ENCODE measurements around the gene SCART1.
"Not testable (repeated sequence)": the region's sequence is repeated elsewhere in the genome, so short reads cannot be mapped to it uniquely, and the experiment has no call there.

SCART1 gene

GRCh38 chr10:133456041-133456951, 2.6 kb downstream of the SCART1 start:
- no peak for DNase-seq (ENCODE audit: low read depth in 2 of 2)

DNA sequence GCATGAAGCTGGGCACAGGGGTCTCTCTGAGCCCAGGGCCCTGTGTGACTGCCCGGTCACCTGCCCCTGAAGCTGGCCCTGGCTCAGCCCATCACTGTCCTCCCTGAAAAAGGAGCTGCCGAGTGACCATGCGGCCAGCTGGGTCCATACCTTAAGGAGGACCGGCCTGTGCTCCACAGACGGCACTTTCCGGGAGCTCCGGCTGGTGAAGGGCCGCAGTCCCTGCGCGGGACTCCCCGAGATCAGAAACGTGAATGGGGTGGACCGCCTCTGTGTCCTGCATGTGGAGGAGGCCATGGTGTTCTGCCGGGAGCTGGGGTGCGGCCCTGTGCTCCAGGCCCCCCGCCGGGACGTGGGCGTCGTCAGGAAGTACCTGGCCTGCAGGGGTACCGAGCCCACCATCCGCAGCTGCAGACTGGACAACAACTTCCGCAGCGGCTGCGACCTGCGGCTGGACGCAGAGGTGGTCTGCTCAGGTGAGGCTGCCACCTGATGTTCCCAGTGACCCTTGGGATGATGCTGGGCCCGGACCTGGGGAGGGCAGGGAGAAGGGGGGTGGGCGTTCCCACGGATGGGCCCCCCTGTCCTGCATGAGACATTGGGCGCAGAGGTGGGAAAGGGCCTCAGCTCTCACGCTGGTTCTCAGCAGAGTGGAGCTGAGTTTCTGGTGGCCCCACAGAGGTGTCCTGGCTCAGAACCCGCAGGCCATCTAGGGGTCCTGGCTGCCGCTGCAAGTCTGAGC, 3.5 kb downstream of the SCART1 start:
- DNase-seq (ENCODE audit: low read depth in 2 of 2): no peak

- DNase-seq (ENCODE audit: low read depth in 2 of 2): no peak
Measured at GRCh38 chr10:133458021-133458709, 4.4 kb downstream of the SCART1 start.

- DNase-seq (ENCODE audit: low read depth in 2 of 2): no peak
Measured at GRCh38 chr10:133458710-133459453, 5.1 kb downstream of the SCART1 start.

DNA sequence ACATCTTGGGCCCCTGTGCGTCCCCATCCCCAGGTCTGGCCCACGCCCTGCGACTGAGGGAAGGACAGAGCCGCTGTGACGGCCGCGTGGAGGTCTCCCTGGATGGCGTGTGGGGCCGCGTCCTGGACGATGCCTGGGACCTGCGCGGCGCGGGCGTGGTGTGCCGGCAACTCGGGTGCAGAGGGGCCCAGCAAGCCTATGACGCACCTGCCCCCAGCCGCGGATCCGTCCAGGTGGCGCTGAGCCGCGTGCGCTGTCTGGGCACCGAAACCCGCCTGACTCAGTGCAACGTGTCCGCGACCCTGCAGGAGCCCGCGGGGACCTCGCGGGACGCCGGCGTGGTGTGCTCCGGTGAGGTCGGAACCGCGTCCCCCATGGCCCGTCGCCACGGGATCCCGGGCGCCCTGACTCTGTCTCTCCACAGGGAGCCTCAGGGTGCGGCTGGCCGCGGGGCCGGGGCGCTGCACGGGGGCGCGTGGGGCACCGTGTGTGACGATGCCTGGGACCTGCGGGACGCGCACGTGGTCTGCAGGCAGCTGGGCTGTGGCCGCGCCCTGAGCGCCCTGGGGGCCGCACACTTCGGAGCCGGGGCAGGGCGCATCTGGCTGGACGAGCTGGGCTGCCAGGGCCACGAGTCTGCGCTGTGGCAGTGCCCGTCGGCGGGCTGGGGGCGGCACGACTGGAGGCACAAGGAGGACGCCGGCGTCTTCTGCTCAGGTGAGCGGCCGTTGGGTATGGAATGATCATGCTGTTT, 5.9 kb downstream of the SCART1 start:
- no peak for DNase-seq (ENCODE audit: low read depth in 2 of 2)

DNA sequence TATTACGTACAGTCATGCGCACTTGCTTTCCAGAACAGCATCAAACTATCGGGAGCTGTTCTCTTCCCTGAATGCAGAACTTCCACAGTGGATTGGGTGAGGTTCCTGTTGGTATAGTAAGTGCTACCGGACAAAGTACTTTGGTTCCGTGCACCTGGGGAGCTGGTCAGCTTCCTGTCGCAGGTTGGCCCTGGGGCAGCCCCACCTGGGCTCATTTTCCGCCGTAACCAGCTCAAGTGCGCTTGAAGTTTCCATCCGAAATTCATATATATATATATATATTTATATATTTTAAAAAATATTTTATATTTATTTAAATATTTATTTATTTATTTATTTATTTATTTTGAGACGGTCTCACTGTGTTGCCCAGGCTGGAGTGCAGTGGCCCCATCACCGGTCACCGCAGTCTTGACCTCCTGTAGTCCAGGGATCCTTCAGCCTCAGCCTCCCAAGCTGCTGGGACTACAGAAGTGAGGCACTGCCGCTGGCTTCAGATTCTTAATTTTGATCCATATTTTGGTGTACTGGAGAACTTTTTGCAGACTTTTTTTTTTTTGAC, 6.5 kb downstream of the SCART1 start:
- DNase-seq (ENCODE audit: low read depth in 2 of 2): no peak

- DNase-seq (ENCODE audit: low read depth in 2 of 2): no peak
Measured at GRCh38 chr10:133461027-133461426, 7.3 kb downstream of the SCART1 start.

GRCh38 chr10:133461841-133462240, 8.1 kb downstream of the SCART1 start:
- DNase-seq (ENCODE audit: low read depth in 2 of 2): no peak

DNA sequence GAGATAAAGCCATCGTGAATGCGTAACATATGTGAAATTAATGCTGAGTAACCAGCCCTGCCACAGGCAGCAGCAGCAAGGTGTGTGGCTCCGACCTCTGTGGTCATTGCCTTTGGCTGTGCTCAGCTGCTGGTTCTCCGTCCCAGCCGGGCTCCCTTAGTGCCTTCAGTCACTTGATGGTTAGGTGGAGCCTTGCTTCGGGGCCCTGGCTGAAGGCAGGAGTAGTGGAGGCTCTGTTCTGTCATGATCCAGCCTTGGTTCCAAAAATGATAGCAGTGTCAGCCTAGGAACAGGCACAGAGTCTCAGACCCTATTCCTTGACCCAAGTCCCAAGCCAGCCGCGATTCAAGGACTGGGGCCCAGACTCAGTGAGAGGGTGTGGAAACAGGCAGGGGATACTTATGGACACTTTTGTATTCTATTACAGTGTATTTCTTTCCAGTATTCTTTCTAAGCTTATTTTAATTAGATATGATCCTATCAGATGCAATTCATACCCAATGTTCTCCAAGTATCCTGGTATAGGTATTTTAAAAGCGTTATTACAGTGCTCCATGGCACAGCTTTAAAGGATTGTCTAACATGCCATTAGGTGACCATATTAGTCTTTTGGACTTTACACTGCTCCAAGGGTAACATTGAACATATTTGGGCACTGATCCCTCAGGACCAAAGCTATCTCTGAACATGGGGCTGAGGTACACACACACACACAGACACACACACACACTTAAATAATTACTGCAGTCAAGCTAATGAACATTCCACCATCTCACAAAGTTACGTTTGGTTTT, 9.0 kb downstream of the SCART1 start:
- DNase-seq (ENCODE audit: low read depth in 2 of 2): no peak

- DNase-seq (ENCODE audit: low read depth in 2 of 2): no peak
Measured at GRCh38 chr10:133464582-133465031, 10.9 kb downstream of the SCART1 start.

DNA sequence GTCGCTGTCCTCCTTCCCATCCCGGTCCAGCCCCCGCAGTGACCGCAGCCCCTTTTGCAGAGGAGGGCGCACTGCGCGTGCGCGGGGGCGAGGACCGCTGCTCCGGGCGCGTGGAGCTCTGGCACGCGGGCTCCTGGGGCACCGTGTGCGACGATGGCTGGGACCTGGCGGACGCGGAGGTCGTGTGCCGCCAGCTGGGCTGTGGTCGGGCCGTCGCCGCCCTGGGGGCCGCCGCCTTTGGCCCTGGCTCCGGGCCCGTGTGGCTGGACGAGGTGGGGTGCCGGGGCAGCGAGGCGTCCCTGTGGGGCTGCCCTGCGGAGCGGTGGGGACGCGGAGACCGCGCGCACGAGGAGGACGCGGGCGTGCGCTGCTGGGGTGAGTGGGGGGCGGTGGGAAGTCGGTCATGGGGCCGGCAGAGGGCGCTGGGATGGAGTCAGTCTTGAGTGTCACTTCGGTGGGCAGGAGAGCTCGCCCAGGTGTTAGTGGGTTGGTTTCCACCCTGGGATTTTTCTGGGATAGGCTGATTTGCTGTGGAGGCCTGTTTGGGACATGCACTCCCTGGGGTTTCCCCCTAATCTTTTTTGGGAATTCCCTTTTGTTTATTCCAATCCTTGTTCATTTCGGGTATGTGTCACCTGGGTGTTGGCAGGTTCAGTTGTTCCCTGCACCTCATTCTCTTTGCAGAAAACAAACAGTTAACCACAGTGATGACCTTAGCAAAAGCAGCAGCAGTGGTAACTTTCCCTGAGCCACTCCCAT, 11.6 kb downstream of the SCART1 start:
- DNase-seq (ENCODE audit: low read depth in 2 of 2): no peak

GRCh38 chr10:133465950-133466474, 12.3 kb downstream of the SCART1 start:
- no peak for DNase-seq (ENCODE audit: low read depth in 2 of 2)

GRCh38 chr10:133466683-133467275, 13.0 kb downstream of the SCART1 start:
- DNase-seq (ENCODE audit: low read depth in 2 of 2): no peak

DNA sequence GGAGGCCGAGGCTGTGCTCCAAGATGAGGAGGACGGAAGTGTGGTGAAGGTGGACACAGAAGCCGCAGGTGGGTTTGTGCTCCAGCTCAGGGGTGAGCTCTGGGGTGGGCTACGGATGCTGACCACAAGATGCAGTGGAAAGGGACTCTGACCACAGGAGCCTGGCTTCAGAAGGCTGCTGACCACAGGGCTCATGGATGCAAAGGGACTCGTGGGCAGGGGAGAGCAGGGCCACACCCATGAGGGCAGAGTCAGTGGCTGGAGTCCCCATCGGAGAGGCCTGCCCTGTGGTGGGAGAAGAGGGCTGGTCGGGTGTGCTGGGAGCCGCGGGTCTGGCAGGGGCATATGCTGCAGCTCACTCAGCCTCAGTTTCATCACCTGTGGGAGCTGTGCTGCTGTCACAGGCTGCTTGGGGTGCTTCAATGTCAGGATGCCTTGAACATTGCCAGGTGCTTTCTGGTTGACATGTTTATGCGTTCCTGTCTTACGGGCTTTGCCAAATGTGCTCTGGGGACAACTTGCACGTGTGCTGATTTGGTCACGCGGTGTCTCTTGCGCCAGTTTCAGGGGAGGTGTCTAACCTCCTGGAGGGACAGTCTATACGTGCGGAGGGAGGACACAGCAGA, 13.7 kb downstream of the SCART1 start:
- no peak for DNase-seq (ENCODE audit: low read depth in 2 of 2)

- DNase-seq (ENCODE audit: low read depth in 2 of 2): not testable (repeated sequence)
Measured at GRCh38 chr10:133469205-133469604, 15.5 kb downstream of the SCART1 start.

DNA sequence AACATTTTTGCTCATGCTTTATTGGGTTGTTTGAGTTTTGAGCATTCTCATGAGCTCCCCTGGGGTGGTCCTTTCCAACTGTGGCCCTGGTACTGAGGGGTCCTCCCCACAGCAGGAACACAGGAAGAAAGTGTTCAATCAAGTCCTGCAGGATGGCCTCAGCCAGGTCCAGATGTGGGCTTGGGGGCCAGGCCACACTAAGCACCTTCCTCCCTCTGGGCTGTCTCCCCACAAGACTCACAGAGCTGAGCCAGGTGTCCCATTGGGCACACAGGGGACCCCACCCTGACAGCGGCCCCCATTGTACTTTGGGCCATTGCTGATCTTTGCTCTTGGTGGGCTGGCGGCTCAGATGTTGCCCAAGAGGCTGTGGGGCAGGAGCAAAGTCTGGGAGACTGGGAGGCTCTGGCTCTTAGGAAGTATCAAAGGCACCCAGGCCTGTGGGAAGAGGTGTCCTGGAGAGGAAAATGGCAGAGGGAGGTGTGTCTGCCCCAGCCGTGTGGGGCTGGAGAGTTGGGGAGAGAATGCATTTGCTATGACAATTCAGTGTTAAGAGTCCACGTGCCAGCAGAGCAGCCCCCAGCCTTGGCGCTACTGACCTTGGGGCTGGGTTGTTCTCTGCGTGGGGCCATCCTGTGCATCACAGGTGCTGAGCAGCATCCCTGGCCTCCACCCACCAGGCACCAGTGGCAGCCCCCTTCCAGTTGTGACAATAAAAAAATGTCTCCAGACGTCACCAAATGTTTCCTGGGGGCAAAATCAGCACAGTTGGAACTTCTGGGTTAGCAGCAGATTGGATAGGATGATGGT, 17.8 kb downstream of the SCART1 start:
- no peak for DNase-seq (ENCODE audit: low read depth in 2 of 2)

GRCh38 chr10:133473270-133473669, 19.5 kb downstream of the SCART1 start:
- no peak for DNase-seq (ENCODE audit: low read depth in 2 of 2)

Measured in stimulated activated CD8-positive, alpha-beta memory T cell treated with anti-CD3 and anti-CD28 coated beads, Interleukin-15, amount 100 ng/mL, for 4 hours (primary cell).